Activated naive CD4-positive, alpha-beta T cell treated with Interleukin-2 at 50 U/mL for 16 hours (primary cell): Measurements from ENCODE around the gene C16orf95.

ENCODE experiments used
- DNase-seq: peaks from one replicate; pipeline ENCODE4 v3.0.0-alpha.2; 2020

C16orf95 gene

GRCh38 chr16:87311387-87311786 lies 5.8 kb downstream of the C16orf95 start:
- DNase-seq = no peak

- DNase-seq = no peak
Measured at GRCh38 chr16:87310610-87311009, 6.6 kb downstream of the C16orf95 start.

- DNase-seq = no peak
Measured at GRCh38 chr16:87309620-87310525, 7.3 kb downstream of the C16orf95 start.

- no peak for DNase-seq
Measured at GRCh38 chr16:87308826-87309225, 8.4 kb downstream of the C16orf95 start.

GRCh38 chr16:87306516-87306915 lies 10.7 kb downstream of the C16orf95 start:
- DNase-seq = no peak

- no peak for DNase-seq
Measured at GRCh38 chr16:87305505-87306391, 11.4 kb downstream of the C16orf95 start.

GRCh38 chr16:87304951-87305350 lies 12.2 kb downstream of the C16orf95 start:
- DNase-seq = no peak

- no peak for DNase-seq
Measured at GRCh38 chr16:87303962-87304521, 13.2 kb downstream of the C16orf95 start.

GRCh38 chr16:87303431-87303930 lies 13.7 kb downstream of the C16orf95 start:
- no peak for DNase-seq

- DNase-seq = no peak
Measured at GRCh38 chr16:87298857-87299465, 18.2 kb downstream of the C16orf95 start.

GRCh38 chr16:87297918-87298631 lies 19.1 kb downstream of the C16orf95 start:
- peak; percentile 33 for DNase-seq

GRCh38 chr16:87297407-87297806 lies 19.8 kb downstream of the C16orf95 start:
- DNase-seq = no peak

- DNase-seq = no peak
Measured at GRCh38 chr16:87295661-87296531, 21.3 kb downstream of the C16orf95 start.

GRCh38 chr16:87295259-87295658 lies 21.9 kb downstream of the C16orf95 start:
- DNase-seq = no peak

GRCh38 chr16:87293990-87294389 lies 23.2 kb downstream of the C16orf95 start:
- DNase-seq = no peak

GRCh38 chr16:87291944-87292343 lies 25.2 kb downstream of the C16orf95 start:
- no peak for DNase-seq

- no peak for DNase-seq
Measured at GRCh38 chr16:87288753-87289362, 28.3 kb downstream of the C16orf95 start.

- DNase-seq = no peak
Measured at GRCh38 chr16:87286839-87287626, 30.2 kb downstream of the C16orf95 start.

- DNase-seq = no peak
Measured at GRCh38 chr16:87284183-87284582, 33.0 kb downstream of the C16orf95 start.
